GM23338 (cell line): ENCODE data around the gene AFF1. TPM values are rescaled to one million over a fixed set of nuclear protein-coding genes. Genes with fewer than 3 reads are reported as not detected.

Experiments used
- ATAC-seq: fragments of 200-7000 bp; cut with Tn5 transposase; 3 replicates; pipeline ENCODE4 v1.9.1; 2020
- DNase-seq: peaks from one replicate; pipeline ENCODE4 v3.0.0-alpha.2; 2015; ENCODE audit warnings: low spot score
- H2AFZ ChIP-seq: fragments of 200-600 bp; sonication (generic); 2 replicates; pipeline ENCODE4 v1.8.0; 2016; ENCODE audit warnings: antibody characterized with exemption, mild to moderate bottlenecking, moderate library complexity
- H3F3A ChIP-seq: fragments of 200-600 bp; sonication (generic); replicated peaks from 2 replicates; pipeline ENCODE4 v1.8.0; 2017; ENCODE audit warnings: antibody characterized with exemption, mixed run types, low read depth
- H3K27ac ChIP-seq: fragments of 200-600 bp; sonication (generic); 2 replicates; pipeline ENCODE4 v1.6.1; 2016; ENCODE audit warnings: low read depth
- H3K27me3 ChIP-seq: fragments of 200-600 bp; sonication (generic); 2 replicates; pipeline ENCODE4 v1.8.0; 2016; ENCODE audit warnings: mild to moderate bottlenecking, mixed run types, moderate library complexity; ENCODE audit not compliant: insufficient read depth
- H3K36me3 ChIP-seq: fragments of 200-600 bp; sonication (generic); 2 replicates; pipeline ENCODE4 v1.8.0; 2016; ENCODE audit warnings: mild to moderate bottlenecking; ENCODE audit not compliant: insufficient read depth
- H3K4me1 ChIP-seq: fragments of 200-600 bp; sonication (generic); 2 replicates; pipeline ENCODE4 v1.8.0; 2016; ENCODE audit warnings: mild to moderate bottlenecking, moderate library complexity; ENCODE audit not compliant: insufficient read depth
- H3K4me2 ChIP-seq: fragments of 200-600 bp; sonication (generic); 2 replicates; pipeline ENCODE4 v1.7.1; 2017; ENCODE audit warnings: mixed run types
- H3K4me3 ChIP-seq: fragments of 200-600 bp; sonication (generic); 2 replicates; pipeline ENCODE4 v1.6.1; 2016; ENCODE audit warnings: mixed run types
- H3K79me2 ChIP-seq: fragments of 200-600 bp; sonication (generic); replicated peaks from 2 replicates; pipeline ENCODE4 v1.8.0; 2017; ENCODE audit warnings: mild to moderate bottlenecking; ENCODE audit not compliant: insufficient read depth
- H3K9me2 ChIP-seq: fragments of 200-600 bp; sonication (generic); 2 replicates; pipeline ENCODE4 v1.8.0; 2017; ENCODE audit not compliant: insufficient read depth
- H4K20me1 ChIP-seq: fragments of 200-600 bp; sonication (generic); replicated peaks from 2 replicates; pipeline ENCODE4 v1.8.0; 2017; ENCODE audit warnings: mild to moderate bottlenecking; ENCODE audit not compliant: insufficient read depth
- H3K27ac Mint-ChIP-seq: 2 replicates; pipeline ENCODE4 v1.8.0; 2020; ENCODE audit warnings: inconsistent platforms, mild to moderate bottlenecking, moderate library complexity, mixed read lengths
- H3K27me3 Mint-ChIP-seq: 3 replicates; pipeline ENCODE4 v1.8.0; 2022; ENCODE audit warnings: low read depth, mild to moderate bottlenecking, moderate library complexity, mixed read lengths, inconsistent platforms; ENCODE audit not compliant: insufficient read depth, poor library complexity
- H3K36me3 Mint-ChIP-seq: 3 replicates; pipeline ENCODE4 v1.8.0; 2021; ENCODE audit warnings: low read depth, mild to moderate bottlenecking, inconsistent platforms, moderate library complexity, mixed read lengths
- H3K4me1 Mint-ChIP-seq: 3 replicates; pipeline ENCODE4 v1.8.0; 2020; ENCODE audit warnings: mild to moderate bottlenecking, inconsistent platforms, mixed read lengths
- H3K4me3 Mint-ChIP-seq: 3 replicates; pipeline ENCODE4 v1.8.0; 2021; ENCODE audit warnings: moderate library complexity, mild to moderate bottlenecking, inconsistent platforms, mixed read lengths
- H3K9me3 Mint-ChIP-seq: 3 replicates; pipeline ENCODE4 v1.8.0; 2020; ENCODE audit warnings: moderate library complexity, mild to moderate bottlenecking, inconsistent platforms, mixed read lengths
- CREB1 ChIP-seq: fragments of 250-450 bp; sonication (Bioruptor Pico); IDR thresholded peaks from 2 replicates; pipeline ENCODE4 v1.5.0; 2020; ENCODE audit warnings: low read depth, mild to moderate bottlenecking, moderate library complexity
- CTCF ChIP-seq, 2 experiments: fragments of 200-600 bp in 1 of 2; sonication (generic) in 1 of 2; conservative IDR thresholded peaks; 2 replicates each; pipeline versions ENCODE4 v1.5.1 to v1.6.1; 2016 to 2017; ENCODE audit warnings: antibody characterized with exemption in 2 of 2, low read depth in 2 of 2, mild to moderate bottlenecking in 2 of 2, moderate library complexity in 1 of 2
- ETS1 ChIP-seq: IDR thresholded peaks from 2 replicates; pipeline ENCODE4 v1.6.1; 2016; ENCODE audit warnings: antibody characterized with exemption
- EZH2 ChIP-seq: fragments of 200-600 bp; sonication (generic); IDR thresholded peaks from one replicate; pipeline ENCODE4 v1.8.0; 2017; ENCODE audit warnings: antibody characterized with exemption, mild to moderate bottlenecking, low read depth; ENCODE audit not compliant: unreplicated experiment
- EZH2phosphoT487 ChIP-seq: fragments of 200-600 bp; sonication (generic); IDR thresholded peaks from one replicate; pipeline ENCODE4 v1.8.1; 2018; ENCODE audit warnings: antibody characterized with exemption; ENCODE audit not compliant: unreplicated experiment
- JUNB ChIP-seq: IDR thresholded peaks from one replicate; pipeline ENCODE4 v1.6.1; 2016; ENCODE audit warnings: antibody characterized with exemption; ENCODE audit not compliant: unreplicated experiment
- NANOG ChIP-seq: IDR thresholded peaks from 2 replicates; pipeline ENCODE4 v1.6.1; 2016; ENCODE audit warnings: antibody characterized with exemption, borderline replicate concordance
- POLR2AphosphoS5 ChIP-seq: IDR thresholded peaks from 2 replicates; pipeline ENCODE4 v1.6.1; 2016; ENCODE audit warnings: antibody characterized with exemption, low read depth
- REST ChIP-seq: IDR thresholded peaks from one replicate; pipeline ENCODE4 v1.6.1; 2018; ENCODE audit warnings: antibody characterized with exemption; ENCODE audit not compliant: unreplicated experiment
- STAT1 ChIP-seq: IDR thresholded peaks from one replicate; pipeline ENCODE4 v1.6.1; 2016; ENCODE audit warnings: antibody characterized with exemption; ENCODE audit not compliant: unreplicated experiment
- ZNF114 ChIP-seq: fragments of 250-450 bp; sonication (Bioruptor Pico); IDR thresholded peaks from 2 replicates; pipeline ENCODE4 v1.5.0; 2020; ENCODE audit warnings: mild to moderate bottlenecking, moderate library complexity
- ZNF331 ChIP-seq: fragments of 250-450 bp; sonication (Bioruptor Pico); IDR thresholded peaks from 2 replicates; pipeline ENCODE4 v1.5.0; 2020; ENCODE audit warnings: low read depth, mild to moderate bottlenecking, moderate library complexity
- ZNF462 ChIP-seq: fragments of 250-450 bp; sonication (Bioruptor Pico); IDR thresholded peaks from 2 replicates; pipeline ENCODE4 v1.5.0; 2020; ENCODE audit warnings: mild to moderate bottlenecking, moderate library complexity
- polyA plus RNA-seq: library from polyadenylated mRNA; unstranded; fragments of >200 nt; fragmentation: Nextera tagmentation; extraction: Ambion mirVana; gene quantifications from 2 replicates; pipeline ENCODE4 v1.2.1, GENCODE V29; 2016
- total RNA-seq: library from RNA; depleted of rRNA; stranded (reverse); fragments of >200 nt; shearing (Covaris generic); gene quantifications from 2 replicates; pipeline ENCODE4 v1.2.3, GENCODE V29; 2014

The AFF1 gene
- total and polyA plus RNA-seq, 2 experiments from 2014 or later = 42.6 to 67.2 TPM

GRCh38 chr4:87053176-87053658, 118.4 kb downstream of the AFF1 start:
- H3K79me2 ChIP-seq = peaks cover 92% of the 10 kb centered on the region
- H3K36me3 ChIP-seq = peaks cover 4% of the 10 kb centered on the region; the same call in 1 of the 2 replicates
- no peak overlapping the region for H3K27ac Mint-ChIP-seq

More at GRCh38 chr4:87053176-87053658, 118.4 kb downstream of the AFF1 start:
- Mint-ChIP-seq H3K4me3 (no peak overlapping the region), H3K9me3 (no peaks in the 10 kb centered on the region), H3K27me3 (peaks cover 2% of the 10 kb centered on the region), H3K36me3 (peaks cover 21% of the 10 kb centered on the region; the same call in 2 of the 3 replicates), H3K4me1 (peaks cover 62% of the 10 kb centered on the region)
- no peak for TF ChIP-seq ZNF331 (CRISPR knock-in tag)
- TF ChIP-seq CREB1 (CRISPR knock-in tag) = no peak
- no peak for TF ChIP-seq EZH2
- no peak for TF ChIP-seq JUNB
- no peak for TF ChIP-seq CTCF (conservative IDR thresholded peaks at IDR 0.05; ENCODE audit: low read depth in 2 of 2)
- no peak for TF ChIP-seq STAT1
- no peak for TF ChIP-seq NANOG
- no peak for TF ChIP-seq ETS1
- no peak for TF ChIP-seq POLR2AphosphoS5
- TF ChIP-seq REST = no peak
- no peak for TF ChIP-seq EZH2phosphoT487
- no peak for TF ChIP-seq ZNF114 (CRISPR knock-in tag)
- TF ChIP-seq ZNF462 (CRISPR knock-in tag) = no peak
- H4K20me1 ChIP-seq = peaks cover 3% of the 10 kb centered on the region
- no peaks in the 10 kb centered on the region for H3F3A ChIP-seq
- no peaks in the 10 kb centered on the region for H3K27me3 ChIP-seq
- 0 out of 2 replicates have a peak overlapping the region, but pooled peaks have one; percentile 28 for H3K4me2 ChIP-seq
- peaks cover 53% of the 10 kb centered on the region for H3K4me1 ChIP-seq
- H3K9me2 ChIP-seq = no peaks in the 10 kb centered on the region
- H2AFZ ChIP-seq = no peak overlapping the region
- ATAC-seq = no peak
- no peak overlapping the region for H3K4me3 ChIP-seq
- DNase-seq = no peak
- H3K27ac ChIP-seq = peak overlapping the region; percentile 11
